ENCODE data around the gene YOD1. TPM values are rescaled to one million over a fixed set of nuclear protein-coding genes. Genes with fewer than 3 reads are reported as not detected.

The YOD1 gene
- total RNA-seq, 1 donor from 2014 or later: 5.5 TPM

DNA sequence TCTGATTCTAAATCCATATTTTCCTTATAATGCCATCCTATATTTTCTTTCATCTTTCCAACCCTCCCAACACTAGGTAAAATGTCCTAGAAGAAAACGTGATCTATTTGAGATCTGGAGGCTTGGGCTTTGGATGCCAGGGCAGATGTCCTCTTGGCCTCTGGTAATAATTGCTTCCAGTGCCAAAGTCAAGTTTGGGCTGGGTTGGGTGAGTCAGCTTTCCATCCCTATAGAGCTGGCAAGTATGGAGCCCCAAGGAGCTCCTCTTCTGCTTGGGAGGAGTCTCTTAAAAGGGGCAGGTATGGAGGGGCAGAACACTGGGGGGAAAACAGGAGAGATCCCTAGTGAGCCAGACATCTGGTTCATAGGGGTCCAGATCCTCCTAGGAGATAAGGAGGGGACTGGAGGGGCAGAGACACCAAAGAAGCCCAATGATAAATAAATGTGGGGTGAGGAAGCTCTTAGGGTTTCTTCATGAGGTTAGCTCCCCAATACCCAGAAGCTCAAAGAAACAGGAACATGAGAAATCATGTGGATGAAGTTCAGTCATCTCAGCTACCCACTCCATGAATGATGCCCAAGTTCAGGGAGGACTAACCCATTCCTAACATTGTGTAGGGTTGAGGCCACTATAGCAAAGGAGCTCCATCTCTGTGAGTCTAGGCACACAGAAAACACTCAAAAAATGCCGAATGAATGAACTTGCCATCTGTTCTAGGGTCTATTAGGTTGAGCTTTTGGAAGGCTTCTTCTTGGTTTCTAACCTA lies 21.9 kb downstream of the YOD1 start:
- peaks cover 35% of the 10 kb centered on the region for H3K4me1 Mint-ChIP-seq (ENCODE audit: low read depth)
- TF ChIP-seq, protein P1, sequence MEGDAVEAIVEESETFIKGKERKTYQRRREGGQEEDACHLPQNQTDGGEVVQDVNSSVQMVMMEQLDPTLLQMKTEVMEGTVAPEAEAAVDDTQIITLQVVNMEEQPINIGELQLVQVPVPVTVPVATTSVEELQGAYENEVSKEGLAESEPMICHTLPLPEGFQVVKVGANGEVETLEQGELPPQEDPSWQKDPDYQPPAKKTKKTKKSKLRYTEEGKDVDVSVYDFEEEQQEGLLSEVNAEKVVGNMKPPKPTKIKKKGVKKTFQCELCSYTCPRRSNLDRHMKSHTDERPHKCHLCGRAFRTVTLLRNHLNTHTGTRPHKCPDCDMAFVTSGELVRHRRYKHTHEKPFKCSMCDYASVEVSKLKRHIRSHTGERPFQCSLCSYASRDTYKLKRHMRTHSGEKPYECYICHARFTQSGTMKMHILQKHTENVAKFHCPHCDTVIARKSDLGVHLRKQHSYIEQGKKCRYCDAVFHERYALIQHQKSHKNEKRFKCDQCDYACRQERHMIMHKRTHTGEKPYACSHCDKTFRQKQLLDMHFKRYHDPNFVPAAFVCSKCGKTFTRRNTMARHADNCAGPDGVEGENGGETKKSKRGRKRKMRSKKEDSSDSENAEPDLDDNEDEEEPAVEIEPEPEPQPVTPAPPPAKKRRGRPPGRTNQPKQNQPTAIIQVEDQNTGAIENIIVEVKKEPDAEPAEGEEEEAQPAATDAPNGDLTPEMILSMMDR (IDR thresholded peaks at IDR 0.05): no peak
- no peak overlapping the region for H3K4me3 Mint-ChIP-seq (ENCODE audit: unreplicated experiment)
- no peak for DNase-seq (ENCODE audit: low spot score)
- H3K36me3 Mint-ChIP-seq (ENCODE audit: low read depth): no peaks in the 10 kb centered on the region
- no peaks in the 10 kb centered on the region for H3K9me3 Mint-ChIP-seq (ENCODE audit: low read depth)
- peaks cover 18% of the 10 kb centered on the region for H3K27me3 Mint-ChIP-seq (ENCODE audit: low read depth)
- H3K27ac Mint-ChIP-seq (ENCODE audit: unreplicated experiment): no peak overlapping the region

- Mint-ChIP-seq H3K4me3 (ENCODE audit: unreplicated experiment) (no peak overlapping the region), H3K36me3 (ENCODE audit: low read depth) (no peaks in the 10 kb centered on the region), H3K27ac (ENCODE audit: unreplicated experiment) (no peak overlapping the region), H3K9me3 (ENCODE audit: low read depth) (no peaks in the 10 kb centered on the region), H3K27me3 (ENCODE audit: low read depth) (peaks cover 17% of the 10 kb centered on the region), H3K4me1 (ENCODE audit: low read depth) (peaks cover 42% of the 10 kb centered on the region)
- DNase-seq (ENCODE audit: low spot score): no peak
- TF ChIP-seq, protein P1 (IDR thresholded peaks at IDR 0.05): no peak
Observed at GRCh38 chr1:207027921-207028320, 23.1 kb downstream of the YOD1 start.

DNA sequence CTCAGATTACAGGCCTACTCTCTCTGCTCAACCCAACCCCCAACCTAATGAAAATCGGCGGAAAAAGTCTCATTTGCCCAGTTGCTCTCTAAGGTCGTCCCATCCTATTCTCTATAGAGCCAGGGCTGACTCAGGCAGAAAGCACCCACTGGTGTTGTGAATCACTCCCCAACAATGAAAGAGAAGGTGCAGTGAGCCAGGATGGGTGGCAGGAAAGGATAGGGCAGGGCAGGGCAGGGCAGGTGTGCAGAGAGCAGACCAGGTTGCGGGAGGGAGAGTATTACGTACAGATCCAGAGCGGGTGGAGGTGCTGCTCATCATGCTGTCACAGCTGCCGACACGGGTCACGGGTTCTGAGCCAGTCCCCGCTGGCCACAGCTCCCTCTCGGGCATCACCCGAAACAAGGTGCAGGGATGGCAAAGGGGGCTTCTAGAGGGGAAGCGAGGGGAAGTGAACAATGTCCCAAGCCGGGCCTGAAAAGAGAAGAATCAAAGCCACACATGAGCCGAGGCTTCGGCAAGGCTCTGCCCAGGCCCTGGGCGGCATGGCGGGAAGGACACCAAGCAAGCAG lies 23.7 kb downstream of the YOD1 start:
- DNase-seq (ENCODE audit: low spot score): no peak
- H3K4me3 Mint-ChIP-seq (ENCODE audit: unreplicated experiment): no peak overlapping the region
- TF ChIP-seq, protein P1 (IDR thresholded peaks at IDR 0.05): no peak

DNA sequence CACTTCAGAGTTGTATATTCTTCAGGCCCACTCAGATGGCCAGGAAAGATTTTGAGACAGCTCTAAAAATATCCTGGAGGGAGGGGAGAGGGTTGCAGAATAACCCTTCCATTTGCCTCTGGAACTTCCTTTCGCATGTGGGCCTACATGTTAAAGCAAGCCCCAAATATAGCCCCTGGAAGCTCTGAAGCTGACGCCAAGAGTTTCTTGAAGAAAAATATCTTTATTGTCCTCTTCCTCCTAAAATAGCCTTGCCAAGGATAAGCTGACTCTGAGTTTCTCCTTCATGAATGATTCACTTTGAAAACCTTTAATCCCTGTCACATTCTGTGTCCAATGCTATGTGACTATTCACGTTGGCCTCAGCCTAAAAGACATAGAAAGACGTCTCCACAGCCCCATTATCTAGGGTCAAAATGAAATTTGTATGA lies 24.9 kb downstream of the YOD1 start:
- H3K27me3 Mint-ChIP-seq (ENCODE audit: low read depth): peaks cover 5% of the 10 kb centered on the region
- H3K4me1 Mint-ChIP-seq (ENCODE audit: low read depth): peaks cover 51% of the 10 kb centered on the region

More for the DNA sequence above, 23.7 kb downstream of the YOD1 start:
- H3K27ac Mint-ChIP-seq (ENCODE audit: unreplicated experiment): no peak overlapping the region
- no peaks in the 10 kb centered on the region for H3K36me3 Mint-ChIP-seq (ENCODE audit: low read depth)
- H3K27me3 Mint-ChIP-seq (ENCODE audit: low read depth): peaks cover 17% of the 10 kb centered on the region
- H3K9me3 Mint-ChIP-seq (ENCODE audit: low read depth): no peaks in the 10 kb centered on the region
- peaks cover 42% of the 10 kb centered on the region for H3K4me1 Mint-ChIP-seq (ENCODE audit: low read depth)

More for the DNA sequence above, 24.9 kb downstream of the YOD1 start:
- no peaks in the 10 kb centered on the region for H3K36me3 Mint-ChIP-seq (ENCODE audit: low read depth)
- H3K9me3 Mint-ChIP-seq (ENCODE audit: low read depth): no peaks in the 10 kb centered on the region
- TF ChIP-seq, protein P1 (IDR thresholded peaks at IDR 0.05): no peak
- H3K27ac Mint-ChIP-seq (ENCODE audit: unreplicated experiment): peak overlapping the region; percentile 98
- no peak for DNase-seq (ENCODE audit: low spot score)
- H3K4me3 Mint-ChIP-seq (ENCODE audit: unreplicated experiment): no peak overlapping the region
